ENCODE data around the gene ZBTB40.

GRCh38 chr1:22494943-22495579 lies 43.4 kb downstream of the ZBTB40 start:
- no peak for TF ChIP-seq POLR2A (IDR thresholded peaks at IDR 0.05; ENCODE audit: low read length)
- TF ChIP-seq GATA1 (IDR thresholded peaks at IDR 0.05; ENCODE audit: low read depth, low read length), result no peak

All from erythroblast (primary cell).